HUES6 (cell line): ENCODE data around the gene PNMA8C.
"Not testable (repeated sequence)": the region's sequence is repeated elsewhere in the genome, so short reads cannot be mapped to it uniquely, and the experiment has no call there.

ENCODE experiments used
- H3K27ac ChIP-seq: 2 replicates; pipeline ENCODE4 v1.7.0; 2013; ENCODE audit warnings: low read depth, mild to moderate bottlenecking, low read length, inconsistent platforms
- H3K27me3 ChIP-seq: 2 replicates; pipeline ENCODE4 v1.6.1; 2013; ENCODE audit warnings: low read length; ENCODE audit not compliant: control insufficient read depth, insufficient read depth
- H3K36me3 ChIP-seq: 2 replicates; pipeline ENCODE4 v1.6.1; 2013; ENCODE audit warnings: low read length; ENCODE audit not compliant: control insufficient read depth, insufficient read depth
- H3K4me1 ChIP-seq: 2 replicates; pipeline ENCODE4 v1.6.1; 2013; ENCODE audit warnings: low read length; ENCODE audit not compliant: control insufficient read depth, insufficient read depth
- H3K4me3 ChIP-seq: 2 replicates; pipeline ENCODE4 v1.5.1; 2013; ENCODE audit warnings: low read depth, low read length
- H3K9ac ChIP-seq: one replicate; pipeline ENCODE4 v1.6.1; 2013; ENCODE audit warnings: mild to moderate bottlenecking, low read length
- H3K9me3 ChIP-seq: 2 replicates; pipeline ENCODE4 v1.6.1; 2013; ENCODE audit warnings: low read depth, low read length; ENCODE audit not compliant: control insufficient read depth, insufficient read depth

The PNMA8C gene

GRCh38 chr19:46397801-46398479, 30.8 kb downstream of the PNMA8C start:
- not testable (repeated sequence) for H3K4me3 ChIP-seq, H3K4me1 ChIP-seq, H3K36me3 ChIP-seq, H3K9me3 ChIP-seq, H3K27me3 ChIP-seq, H3K9ac ChIP-seq, H3K27ac ChIP-seq

GRCh38 chr19:46394402-46394797, 34.3 kb downstream of the PNMA8C start:
- Histone ChIP-seq H3K27ac (no peak overlapping the region), H3K4me3 (no peak overlapping the region), H3K27me3 (no peaks in the 10 kb centered on the region), H3K36me3 (peaks cover 30% of the 10 kb centered on the region), H3K9ac (no peak overlapping the region), H3K9me3 (0 out of 2 replicates have a peak, but pooled peaks cover 2% of the 10 kb centered on the region), H3K4me1 (peaks cover 9% of the 10 kb centered on the region)

GRCh38 chr19:46393456-46394401, 35.0 kb downstream of the PNMA8C start:
- Histone ChIP-seq H3K9me3 (0 out of 2 replicates have a peak, but pooled peaks cover 3% of the 10 kb centered on the region), H3K9ac (no peak overlapping the region), H3K27ac (no peak overlapping the region), H3K4me1 (peaks cover 9% of the 10 kb centered on the region), H3K27me3 (no peaks in the 10 kb centered on the region), H3K36me3 (peaks cover 37% of the 10 kb centered on the region), H3K4me3 (no peak overlapping the region)

GRCh38 chr19:46392837-46393236, 35.9 kb downstream of the PNMA8C start:
- Histone ChIP-seq H3K4me1 (peaks cover 9% of the 10 kb centered on the region), H3K9me3 (0 out of 2 replicates have a peak, but pooled peaks cover 3% of the 10 kb centered on the region), H3K27ac (no peak overlapping the region), H3K27me3 (no peaks in the 10 kb centered on the region), H3K36me3 (peaks cover 46% of the 10 kb centered on the region), H3K4me3 (no peak overlapping the region), H3K9ac (no peak overlapping the region)

- 0 out of 2 replicates have a peak, but pooled peaks cover 3% of the 10 kb centered on the region for H3K9me3 ChIP-seq
- H3K9ac ChIP-seq: no peak overlapping the region
- H3K4me1 ChIP-seq: peaks cover 9% of the 10 kb centered on the region
- H3K27me3 ChIP-seq: no peaks in the 10 kb centered on the region
- peaks cover 51% of the 10 kb centered on the region for H3K36me3 ChIP-seq
- H3K4me3 ChIP-seq: no peak overlapping the region
- no peak overlapping the region for H3K27ac ChIP-seq
Observed at GRCh38 chr19:46392252-46392801, 36.4 kb downstream of the PNMA8C start.

- 0 out of 2 replicates have a peak, but pooled peaks cover 3% of the 10 kb centered on the region for H3K9me3 ChIP-seq
- H3K4me1 ChIP-seq: peaks cover 9% of the 10 kb centered on the region
- H3K4me3 ChIP-seq: no peak overlapping the region
- H3K27me3 ChIP-seq: no peaks in the 10 kb centered on the region
- no peak overlapping the region for H3K27ac ChIP-seq
- H3K36me3 ChIP-seq: peaks cover 58% of the 10 kb centered on the region
- no peak overlapping the region for H3K9ac ChIP-seq
Observed at GRCh38 chr19:46391296-46392251, 37.2 kb downstream of the PNMA8C start.

GRCh38 chr19:46390866-46391265, 37.9 kb downstream of the PNMA8C start:
- peaks cover 63% of the 10 kb centered on the region for H3K36me3 ChIP-seq
- H3K9me3 ChIP-seq: 0 out of 2 replicates have a peak, but pooled peaks cover 3% of the 10 kb centered on the region
- peaks cover 9% of the 10 kb centered on the region for H3K4me1 ChIP-seq
- no peak overlapping the region for H3K4me3 ChIP-seq
- no peak overlapping the region for H3K27ac ChIP-seq
- no peak overlapping the region for H3K9ac ChIP-seq
- no peaks in the 10 kb centered on the region for H3K27me3 ChIP-seq

- Histone ChIP-seq H3K9me3 (0 out of 2 replicates have a peak, but pooled peaks cover 3% of the 10 kb centered on the region), H3K36me3 (peaks cover 68% of the 10 kb centered on the region), H3K27ac (no peak overlapping the region), H3K9ac (no peak overlapping the region), H3K4me3 (no peak overlapping the region), H3K27me3 (no peaks in the 10 kb centered on the region), H3K4me1 (peaks cover 9% of the 10 kb centered on the region)
Observed at GRCh38 chr19:46390121-46390858, 38.4 kb downstream of the PNMA8C start.

GRCh38 chr19:46388311-46389095, 40.2 kb downstream of the PNMA8C start:
- peaks cover 9% of the 10 kb centered on the region for H3K4me1 ChIP-seq
- no peak overlapping the region for H3K9ac ChIP-seq
- H3K27me3 ChIP-seq: no peaks in the 10 kb centered on the region
- H3K9me3 ChIP-seq: 0 out of 2 replicates have a peak, but pooled peaks cover 3% of the 10 kb centered on the region
- no peak overlapping the region for H3K27ac ChIP-seq
- no peak overlapping the region for H3K4me3 ChIP-seq
- H3K36me3 ChIP-seq: peaks cover 86% of the 10 kb centered on the region
